NCI-H748 (cell line): ENCODE measurements around the gene CCL4.

Experiments used
- DNase-seq: peaks from one replicate; lab custom pipeline; 2025; ENCODE audit not compliant: unreplicated experiment; lab: John Stamatoyannopoulos, UW

Gene CCL4

GRCh38 chr17:36142806-36143205 is 39.2 kb downstream of the CCL4 start:
- DNase-seq: no peak

DNA sequence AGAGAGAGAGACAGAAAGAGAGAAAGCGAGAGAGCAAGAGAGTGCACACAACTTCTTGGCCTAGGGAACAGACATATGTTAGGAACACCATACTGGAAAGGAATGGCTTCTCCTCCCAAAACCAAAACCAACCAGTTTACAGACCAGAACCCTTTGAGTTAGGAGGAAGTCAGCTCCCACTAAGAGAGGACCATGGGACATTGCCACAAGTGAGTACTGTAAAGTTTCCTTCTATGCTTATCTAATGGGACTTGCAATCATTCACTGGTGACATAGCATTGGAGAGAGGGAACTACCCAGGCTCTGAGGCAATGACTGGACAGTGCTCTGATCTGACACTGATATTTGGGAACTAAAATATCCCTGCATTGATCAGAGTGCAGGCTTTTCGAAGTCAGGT is 40.4 kb downstream of the CCL4 start:
- no peak for DNase-seq

GRCh38 chr17:36144981-36145729 is 41.5 kb downstream of the CCL4 start:
- DNase-seq: no peak

GRCh38 chr17:36147601-36148000 is 44.0 kb downstream of the CCL4 start:
- DNase-seq: no peak

- DNase-seq: peak; percentile 44
Measured at GRCh38 chr17:36148559-36149295, 45.1 kb downstream of the CCL4 start.

- peak; percentile 14 for DNase-seq
Measured at GRCh38 chr17:36149296-36149820, 45.7 kb downstream of the CCL4 start.

- DNase-seq: no peak
Measured at GRCh38 chr17:36151891-36152638, 48.4 kb downstream of the CCL4 start.

DNA sequence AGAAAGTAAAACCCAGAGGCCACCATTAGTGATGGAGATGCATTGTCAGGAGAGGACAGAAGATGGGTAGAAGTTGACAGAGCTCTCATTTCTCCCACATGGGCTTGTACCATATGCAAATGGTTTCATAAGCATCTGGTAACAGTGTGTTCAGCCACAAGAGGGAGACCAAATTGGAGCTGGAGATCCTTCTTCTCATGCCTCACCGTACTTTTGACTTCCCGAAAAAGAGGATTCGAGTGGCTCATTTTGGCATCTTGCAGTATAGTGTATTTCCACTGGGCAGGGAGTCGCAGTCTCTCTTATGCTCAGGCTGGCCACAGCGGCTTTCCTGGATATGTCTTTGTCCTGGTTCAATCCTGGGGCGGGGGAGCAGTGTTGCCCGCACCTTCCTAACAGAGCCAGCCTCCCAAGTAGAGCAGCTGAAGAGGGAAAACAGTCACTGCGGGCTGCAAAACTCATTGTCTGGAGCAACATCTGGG is 49.1 kb downstream of the CCL4 start:
- no peak for DNase-seq

DNA sequence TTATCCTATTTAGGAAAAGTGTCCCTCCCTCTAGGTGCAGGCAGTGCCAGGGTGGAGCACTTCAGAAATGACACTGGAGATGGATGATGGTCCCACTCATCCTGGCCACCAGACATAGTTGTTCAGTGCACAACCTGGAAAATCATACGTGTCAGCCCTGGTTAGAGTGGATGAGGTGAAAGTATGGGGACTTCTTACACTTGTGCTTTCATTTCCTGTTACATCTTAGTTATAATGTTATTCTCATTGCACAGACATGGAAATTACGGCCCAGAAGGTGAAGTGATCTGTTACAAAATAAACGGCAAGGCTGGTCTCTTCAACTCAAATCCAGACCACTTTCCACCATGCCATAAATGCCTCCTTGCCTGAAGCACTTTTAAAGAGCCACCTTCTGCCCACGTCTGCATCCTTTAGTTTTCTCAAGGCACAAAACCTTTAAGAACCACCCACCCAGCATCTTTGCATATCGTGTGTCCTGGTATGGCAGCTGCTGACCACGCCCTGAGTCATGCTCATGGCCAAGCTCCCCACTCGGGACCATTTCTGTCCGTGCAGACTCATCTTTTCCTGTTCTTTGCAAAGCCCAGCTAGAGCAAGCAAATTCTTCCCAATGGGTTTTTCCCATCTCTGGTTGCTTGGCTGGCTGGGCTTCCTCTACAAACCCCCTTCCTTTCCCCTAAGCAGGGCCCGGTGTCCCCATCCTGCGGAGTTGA is 50.4 kb downstream of the CCL4 start:
- DNase-seq: no peak
